HG03060 (cell line): ENCODE results near the gene ANO4.
"Not testable (repeated sequence)": the region's sequence is repeated elsewhere in the genome, so short reads cannot be mapped to it uniquely, and the experiment has no call there.

Experiments used
- ATAC-seq: cut with Tn5 transposase; IDR thresholded peaks from one replicate; pipeline ENCODE4 v1.9.1; 2021; ENCODE audit warnings: low read depth, moderate number of reproducible peaks; ENCODE audit not compliant: unreplicated experiment

The ANO4 gene

DNA sequence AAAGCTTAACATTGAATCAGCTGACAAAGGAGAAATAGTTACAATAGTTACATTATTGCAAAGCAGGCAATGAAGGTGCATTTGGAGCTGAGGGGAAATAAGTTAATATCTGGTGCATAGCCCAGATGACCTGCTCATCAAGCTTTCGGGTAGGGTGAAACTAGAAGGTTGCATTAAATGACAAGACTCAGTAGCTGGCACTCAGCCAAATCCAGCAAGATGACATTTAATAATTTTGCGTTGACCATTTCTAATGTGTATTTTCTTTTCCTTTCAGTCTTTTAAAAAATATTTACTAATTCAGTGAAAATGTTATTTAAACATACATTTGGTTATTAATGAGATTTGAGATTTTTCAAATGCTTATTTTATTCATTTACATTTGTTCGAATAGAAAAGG, 226.9 kb downstream of the ANO4 start:
- no peak for ATAC-seq

- no peak for ATAC-seq
These were observed 227.4 kb downstream of the ANO4 start for GRCh38 chr12:101021911-101022388.

DNA sequence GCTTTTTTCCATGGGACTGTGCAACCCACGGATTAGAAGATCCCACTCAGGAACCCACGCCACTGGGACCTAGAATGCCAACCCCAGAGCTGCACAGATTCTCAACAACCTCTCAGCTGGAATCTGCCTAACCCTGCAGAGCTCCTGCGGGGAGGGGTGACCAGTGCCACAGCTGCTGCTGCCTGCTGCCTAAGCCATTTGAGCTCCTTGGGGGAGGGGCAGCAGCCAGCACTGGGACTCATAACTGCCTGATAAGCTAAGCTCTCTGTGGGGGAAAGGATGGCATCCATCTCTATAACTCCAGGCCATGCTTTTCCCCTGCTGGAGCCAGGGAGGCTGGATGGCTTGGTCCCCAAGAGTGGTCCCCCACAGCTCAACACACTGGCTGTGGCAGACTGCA, 232.6 kb downstream of the ANO4 start:
- no peak for ATAC-seq

DNA sequence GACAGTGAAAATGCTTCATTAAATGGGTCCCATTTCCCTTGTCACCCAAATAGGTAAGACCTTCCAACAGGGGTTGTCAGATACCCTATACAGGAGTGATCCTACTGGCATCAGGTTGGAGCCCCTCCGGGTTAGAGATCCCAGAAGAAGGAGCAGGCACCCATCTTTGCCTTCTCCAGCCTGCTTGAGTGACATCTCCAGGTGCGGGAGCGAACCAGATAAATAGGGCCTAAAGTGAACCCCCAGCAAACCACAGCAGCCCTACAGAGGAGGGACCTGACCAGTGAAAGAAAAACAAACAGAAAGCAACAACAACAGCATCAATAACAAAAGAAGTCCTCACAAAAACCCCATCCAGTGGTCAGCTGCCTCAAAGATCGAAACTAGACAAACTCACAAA, 233.2 kb downstream of the ANO4 start:
- no peak for ATAC-seq

DNA sequence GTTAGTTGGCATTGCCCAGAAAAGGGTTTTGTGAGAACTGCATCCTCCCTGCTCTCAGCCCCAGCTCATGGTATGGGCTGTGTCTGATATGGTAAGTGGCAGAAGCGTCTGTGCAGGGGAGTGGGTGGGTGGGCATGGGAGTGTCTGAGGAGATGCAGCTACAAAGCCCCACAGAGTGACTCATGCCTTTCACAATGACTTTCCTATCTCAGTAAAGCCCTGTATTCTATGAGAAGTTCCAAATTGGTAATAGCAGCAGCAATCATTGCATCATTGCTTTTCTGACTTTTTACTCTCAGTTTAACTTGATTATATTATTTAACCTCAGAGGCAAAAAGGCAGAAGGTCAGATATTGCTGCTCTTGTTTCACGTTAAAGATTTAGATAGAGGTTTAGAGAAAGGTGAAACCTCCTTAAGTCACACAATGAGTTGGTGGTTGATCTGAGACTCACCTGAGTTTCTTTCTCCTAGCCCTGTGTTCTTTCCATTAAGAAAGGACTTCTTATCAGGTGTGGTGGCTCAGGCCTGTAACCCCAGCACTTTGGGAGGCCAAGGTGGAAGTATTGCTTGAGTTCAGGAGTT, 243.8 kb downstream of the ANO4 start:
- peak; percentile 78 for ATAC-seq

DNA sequence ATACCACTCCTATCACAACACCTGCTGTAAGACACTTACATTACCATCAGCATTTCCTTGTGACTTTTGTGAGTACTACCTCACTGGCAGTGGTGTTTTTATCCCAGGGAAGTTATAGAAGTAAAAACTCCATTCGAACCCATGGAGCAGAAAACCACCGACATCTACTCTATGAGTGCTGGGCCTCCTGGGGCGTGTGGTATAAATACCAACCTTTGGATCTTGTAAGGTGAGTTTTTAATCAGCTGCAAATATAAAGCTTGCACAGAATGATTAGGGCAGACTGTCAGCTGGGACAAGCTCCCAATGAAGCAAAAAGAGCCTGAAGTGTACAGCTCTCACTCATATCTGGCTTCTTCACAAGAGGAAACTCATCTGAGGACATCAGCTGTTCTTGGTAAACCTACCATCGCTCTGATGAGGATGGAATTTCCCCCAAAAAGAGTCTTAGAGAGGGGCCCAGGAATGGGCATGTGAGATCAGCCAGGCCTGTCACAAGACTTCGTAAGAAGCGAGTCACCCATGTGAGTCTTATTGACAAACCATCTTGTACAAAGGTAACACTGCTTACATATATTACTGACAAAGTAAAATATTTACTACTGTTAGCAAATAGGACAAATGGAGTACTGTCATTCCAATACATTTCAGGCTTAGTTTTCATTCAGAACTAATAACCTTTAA, 245.4 kb downstream of the ANO4 start:
- ATAC-seq: no peak

DNA sequence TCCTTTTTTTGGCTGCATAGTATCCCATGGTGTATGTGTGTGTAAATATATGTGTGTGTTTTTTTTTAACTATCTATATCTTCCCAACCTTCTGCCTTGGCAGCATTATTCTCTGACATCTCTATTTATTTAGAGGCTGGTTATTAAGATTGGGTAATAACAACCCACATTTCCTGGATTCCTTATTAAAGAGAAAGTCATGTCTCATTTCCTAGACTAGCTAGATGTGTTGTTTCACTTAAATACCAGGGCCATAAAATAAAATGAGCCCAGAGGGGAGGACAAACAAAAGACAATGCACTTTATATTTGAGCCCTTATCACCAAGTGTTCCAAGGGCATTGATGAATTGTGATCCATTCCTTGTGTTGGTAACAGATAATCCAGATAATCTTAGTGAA, 246.4 kb downstream of the ANO4 start:
- ATAC-seq: no peak

DNA sequence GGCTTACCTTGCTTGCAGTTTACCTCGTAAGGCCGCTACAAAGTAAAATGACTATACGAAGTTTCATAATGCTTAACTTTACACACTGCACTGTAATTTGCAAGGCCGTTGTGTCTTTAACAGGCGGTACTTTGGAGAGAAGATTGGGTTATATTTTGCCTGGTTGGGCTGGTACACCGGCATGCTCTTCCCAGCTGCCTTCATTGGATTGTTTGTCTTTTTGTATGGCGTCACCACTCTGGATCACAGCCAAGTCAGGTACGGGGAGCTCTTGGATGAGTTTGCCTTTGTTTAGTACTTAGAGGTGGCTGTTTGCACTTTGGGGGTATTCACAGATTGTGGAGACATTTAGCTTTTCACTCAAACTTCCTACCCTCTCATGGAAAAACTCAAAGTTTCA, 247.6 kb downstream of the ANO4 start:
- ATAC-seq: no peak

- ATAC-seq: no peak
These were observed 250.0 kb downstream of the ANO4 start for GRCh38 chr12:101044512-101045059.

GRCh38 chr12:101045486-101046464, 251.2 kb downstream of the ANO4 start:
- no peak for ATAC-seq

GRCh38 chr12:101047652-101048051, 253.1 kb downstream of the ANO4 start:
- no peak for ATAC-seq

DNA sequence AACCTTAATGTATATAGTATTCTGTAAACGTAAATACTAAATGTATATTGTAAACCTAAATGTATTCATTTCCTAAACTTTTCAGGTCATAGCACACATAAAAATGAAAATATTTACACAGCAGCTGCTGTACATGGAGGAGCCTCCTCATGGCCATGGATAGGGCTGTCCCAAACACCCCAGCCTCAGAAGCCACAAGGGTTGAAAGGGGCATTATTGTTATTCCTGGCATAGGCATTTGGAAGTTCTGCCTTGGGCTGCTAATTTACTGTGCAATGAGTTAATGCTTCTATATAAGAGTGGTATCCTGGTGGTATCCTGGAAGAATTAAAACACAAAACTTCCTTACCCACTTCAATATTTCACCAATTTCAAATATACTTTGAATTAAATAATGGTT, 256.1 kb downstream of the ANO4 start:
- no peak for ATAC-seq

DNA sequence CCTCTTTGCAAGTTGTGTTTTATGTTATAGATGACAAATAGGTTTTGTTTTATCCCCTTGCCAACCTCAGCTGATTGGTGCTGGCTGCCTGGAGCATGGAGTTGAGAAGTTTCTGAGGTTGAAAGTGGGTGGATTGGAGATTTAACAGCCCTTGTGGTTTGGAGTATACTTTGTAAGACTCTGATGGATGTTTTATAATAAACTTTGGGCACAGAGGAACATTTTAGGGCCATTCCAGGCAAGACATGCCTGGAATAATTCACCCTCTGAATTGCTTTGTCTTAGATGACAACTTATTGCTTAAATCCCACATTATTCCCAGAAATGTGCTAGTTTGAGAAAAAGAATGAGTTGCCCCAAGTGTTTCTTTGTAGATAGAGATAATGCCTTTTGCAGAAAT, 256.6 kb downstream of the ANO4 start:
- ATAC-seq: no peak

DNA sequence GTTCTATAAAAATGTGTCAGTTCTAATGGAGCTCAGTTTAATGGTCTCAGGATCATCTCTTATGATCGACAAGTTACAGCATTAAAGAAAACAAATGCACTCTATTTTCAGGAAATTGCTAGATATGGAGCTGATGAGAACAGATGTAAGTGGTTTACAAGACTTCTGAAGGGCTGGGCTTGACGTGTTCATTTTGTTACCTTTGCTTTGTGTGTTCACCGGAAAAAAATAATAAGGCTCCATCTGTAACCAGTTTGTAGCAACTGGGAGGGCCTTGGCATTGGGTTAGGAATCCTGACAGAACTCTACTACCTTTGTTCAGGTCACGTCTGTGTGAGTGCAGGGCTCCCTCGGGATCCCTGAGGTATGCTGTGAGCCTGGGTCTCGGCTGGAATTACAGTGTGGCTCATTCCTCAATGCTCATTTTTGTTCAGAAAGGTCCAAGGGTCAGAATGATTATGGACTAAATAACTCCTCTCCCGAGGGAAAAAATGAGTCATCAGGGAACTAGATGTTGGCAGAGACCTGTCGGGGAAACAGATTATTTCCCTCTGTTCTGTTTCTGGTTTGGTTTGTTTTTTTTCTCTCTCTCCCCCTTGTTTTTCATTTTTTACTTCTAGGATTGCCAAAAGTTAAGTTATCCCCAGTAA, 257.4 kb downstream of the ANO4 start:
- ATAC-seq: no peak

- ATAC-seq: no peak
These were observed 258.6 kb downstream of the ANO4 start for GRCh38 chr12:101053203-101053602.

DNA sequence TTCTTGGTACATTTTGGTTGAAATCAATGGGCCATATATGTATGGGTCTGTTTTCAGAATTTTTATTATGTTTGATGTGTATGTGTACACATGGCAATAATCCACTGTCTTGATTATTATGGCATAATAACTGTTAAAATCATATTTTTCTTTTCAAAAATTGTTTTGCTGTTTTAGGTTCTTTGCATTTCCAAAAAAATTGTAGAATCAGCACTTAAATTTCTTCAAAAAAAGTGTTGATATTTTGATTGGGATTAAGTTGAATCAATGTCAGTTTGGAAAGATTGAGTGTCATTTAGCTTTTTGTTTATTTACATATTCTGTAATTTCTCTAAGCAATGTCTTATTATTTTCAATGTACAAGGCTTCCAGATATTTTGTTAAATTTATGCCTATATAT, 261.4 kb downstream of the ANO4 start:
- ATAC-seq: no peak

GRCh38 chr12:101062508-101062907, 267.9 kb downstream of the ANO4 start:
- not testable (repeated sequence) for ATAC-seq

GRCh38 chr12:101064721-101065120, 270.1 kb downstream of the ANO4 start:
- no peak for ATAC-seq

DNA sequence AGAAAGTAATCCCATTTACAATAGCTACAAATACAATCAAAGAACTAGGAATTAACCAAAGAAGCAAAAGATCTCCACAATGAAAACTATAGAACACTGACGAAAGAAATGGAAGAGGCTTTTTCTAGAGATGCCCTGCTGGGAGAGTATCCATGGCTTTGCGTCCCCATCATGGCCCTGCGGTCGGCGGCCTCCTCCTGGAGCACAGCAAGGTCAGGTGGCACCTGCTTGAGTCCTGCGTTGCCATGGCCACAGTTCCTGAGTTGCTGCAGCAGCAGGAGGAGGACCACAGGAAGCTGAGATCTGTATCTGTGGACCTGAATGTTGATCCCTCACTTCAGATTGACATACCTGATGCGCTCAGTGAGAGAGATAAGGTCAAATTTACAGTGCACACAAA, 271.9 kb downstream of the ANO4 start:
- ATAC-seq: no peak

DNA sequence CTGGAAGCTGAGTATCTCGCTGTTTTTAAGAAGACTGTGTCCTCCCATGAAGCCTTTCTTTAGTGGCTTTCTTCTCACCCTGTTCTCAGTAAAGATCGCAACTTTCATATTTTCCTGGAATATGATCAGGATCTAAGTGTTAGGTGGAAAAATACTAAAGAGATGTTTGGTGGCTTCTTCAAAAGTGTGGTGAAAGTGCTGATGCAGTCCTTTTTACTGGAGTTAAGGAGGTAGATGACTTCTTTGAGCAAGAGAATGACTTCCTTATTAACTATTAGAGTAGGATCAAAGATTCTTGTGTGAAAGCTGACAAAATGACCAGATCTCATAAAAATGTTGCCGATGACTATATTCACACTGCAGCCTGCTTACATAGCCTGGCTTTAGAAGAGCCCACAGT, 273.8 kb downstream of the ANO4 start:
- no peak for ATAC-seq

- no peak for ATAC-seq
These were observed 274.3 kb downstream of the ANO4 start for GRCh38 chr12:101068836-101069235.
